ENCODE data around the gene ZNF836.

Gene ZNF836

DNA sequence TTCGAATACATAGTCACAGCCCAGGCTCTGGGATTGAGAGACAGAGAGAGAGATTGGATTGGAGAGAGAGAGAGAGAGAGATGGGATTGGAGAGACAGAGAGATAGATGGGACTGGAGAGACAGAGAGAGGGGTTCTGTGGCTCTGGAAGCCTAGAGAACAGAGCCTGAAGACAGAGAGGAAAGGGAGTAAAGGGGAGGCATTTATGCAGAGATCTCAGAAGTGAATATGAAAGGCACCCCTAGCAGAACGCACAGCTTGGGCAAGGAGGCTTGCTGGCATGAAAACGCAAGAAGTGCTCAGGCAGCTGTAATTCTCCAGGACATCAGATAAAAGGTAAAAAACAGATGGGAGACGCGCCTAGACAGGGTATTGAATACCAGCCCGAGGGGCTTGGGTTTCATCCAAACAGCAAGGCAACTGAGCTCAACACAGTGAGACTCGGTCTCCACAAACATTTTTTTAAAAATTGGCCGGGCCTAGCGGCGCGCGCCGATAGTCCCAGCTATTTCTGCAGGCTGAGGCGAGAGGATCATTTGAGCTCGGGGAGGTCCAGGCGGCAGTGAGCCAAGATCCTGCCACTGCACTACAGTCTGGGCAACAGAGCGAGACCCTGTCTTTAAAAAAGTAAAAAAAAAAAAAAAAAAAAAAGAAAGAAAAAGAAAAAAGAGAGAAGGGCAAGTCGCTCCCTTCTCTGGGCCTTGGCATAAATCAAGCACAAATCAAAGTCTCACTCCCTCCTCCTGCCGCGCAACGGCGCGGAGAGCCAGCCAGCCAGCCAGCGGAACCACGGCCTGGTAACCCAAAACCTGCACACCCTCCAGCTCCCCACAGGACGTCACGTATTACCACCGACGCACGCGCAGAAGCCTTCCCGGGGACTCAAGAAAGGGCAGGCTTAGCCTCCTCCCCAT is 17.7 kb upstream of the ZNF836 start:
- H3K9ac ChIP-seq = peak overlapping the region; percentile 87
- peaks cover 19% of the 10 kb centered on the region for H3K36me3 ChIP-seq
- peak overlapping the region; percentile 65 for H3K4me3 ChIP-seq
- peaks cover 35% of the 10 kb centered on the region for H4K20me1 ChIP-seq
- no peaks in the 10 kb centered on the region for H3K27me3 ChIP-seq
- H3K4me1 ChIP-seq = peaks cover 47% of the 10 kb centered on the region
- no peak for TF ChIP-seq Cebpa-rat (IDR thresholded peaks at IDR 0.05)
- H3K9me3 ChIP-seq = no peaks in the 10 kb centered on the region; the same call in 1 of the 2 replicates
- H3K4me2 ChIP-seq = peak overlapping the region; percentile 97
- peak overlapping the region; percentile 89 for H3K27ac ChIP-seq

DNA sequence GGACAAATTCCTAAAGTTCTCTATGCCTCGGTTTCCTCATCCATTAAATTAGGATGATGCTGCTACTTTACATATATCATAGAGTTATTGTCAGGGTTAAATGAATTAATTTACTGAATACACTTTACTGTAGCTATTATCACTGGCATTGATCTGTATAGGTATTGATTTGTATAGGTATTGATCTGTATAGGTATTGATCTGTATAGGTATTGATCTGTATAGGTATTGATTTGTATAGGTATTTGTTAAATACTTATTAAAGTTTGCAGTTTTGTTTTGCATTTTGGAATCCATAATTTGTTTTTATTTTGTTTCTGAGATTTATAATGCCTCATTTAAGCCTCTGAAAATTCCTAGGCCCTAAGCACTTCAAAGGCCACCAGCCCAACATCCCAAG is 16.0 kb upstream of the ZNF836 start:
- peaks cover 38% of the 10 kb centered on the region for H3K4me1 ChIP-seq
- peak overlapping the region; percentile 97 for H3K4me2 ChIP-seq
- H3K4me3 ChIP-seq = no peak overlapping the region
- H3K9ac ChIP-seq = 0 out of 2 replicates have a peak overlapping the region, but pooled peaks have one; percentile 87
- peaks cover 3% of the 10 kb centered on the region for H3K36me3 ChIP-seq
- peaks cover 18% of the 10 kb centered on the region for H4K20me1 ChIP-seq
- no peaks in the 10 kb centered on the region for H3K27me3 ChIP-seq
- no peaks in the 10 kb centered on the region for H3K9me3 ChIP-seq
- H3K27ac ChIP-seq = peak overlapping the region; percentile 89
- no peak for TF ChIP-seq Cebpa-rat (IDR thresholded peaks at IDR 0.05)

DNA sequence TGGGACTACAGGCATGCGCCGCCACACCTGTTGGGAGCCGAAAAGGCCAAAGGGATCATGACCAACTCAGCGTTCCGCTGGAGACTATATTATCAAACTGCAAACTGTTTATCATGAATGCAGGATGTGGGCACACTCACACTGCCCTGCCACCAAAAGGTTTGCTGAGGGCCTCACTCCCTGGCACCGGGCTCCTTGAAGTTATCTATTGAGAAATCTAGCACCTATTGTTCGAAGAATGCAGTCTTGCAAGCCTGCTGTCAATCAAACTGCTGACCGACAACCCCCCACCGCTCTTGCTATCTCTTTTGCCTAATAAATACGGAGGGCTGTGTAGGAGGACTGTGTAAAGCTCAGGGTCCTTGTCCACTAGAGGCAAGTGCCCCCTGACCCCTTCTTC is 5.2 kb upstream of the ZNF836 start:
- peaks cover 12% of the 10 kb centered on the region for H3K4me1 ChIP-seq
- H3K27me3 ChIP-seq = no peaks in the 10 kb centered on the region
- H3K4me2 ChIP-seq = no peak overlapping the region
- H4K20me1 ChIP-seq = no peaks in the 10 kb centered on the region
- H3K9me3 ChIP-seq = no peaks in the 10 kb centered on the region
- H3K36me3 ChIP-seq = no peaks in the 10 kb centered on the region
- no peak overlapping the region for H3K9ac ChIP-seq
- TF ChIP-seq Cebpa-rat (IDR thresholded peaks at IDR 0.05) = no peak
- no peak overlapping the region for H3K4me3 ChIP-seq
- H3K27ac ChIP-seq = no peak overlapping the region

DNA sequence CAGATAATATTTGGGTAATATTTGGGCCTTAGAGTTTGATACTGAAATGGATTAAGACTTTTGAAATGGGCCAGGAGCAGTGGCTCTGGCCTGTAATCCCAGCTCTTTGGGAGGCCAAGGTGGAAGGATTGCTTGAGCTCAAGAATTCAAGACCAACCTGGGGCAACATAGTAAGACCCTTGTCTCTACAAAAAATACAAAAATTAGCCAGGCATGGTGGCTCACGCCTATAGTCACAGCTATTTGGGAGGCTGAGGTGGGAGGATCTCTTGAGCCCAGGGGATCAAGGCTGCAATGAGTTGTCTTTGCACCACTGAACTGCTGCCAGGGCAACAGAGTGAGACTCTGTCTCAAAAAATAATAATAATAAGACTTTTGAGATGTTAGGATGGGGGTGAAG is 926 bp upstream of the ZNF836 start:
- Histone ChIP-seq H3K27ac (peak overlapping the region; percentile 83), H3K27me3 (no peaks in the 10 kb centered on the region), H3K36me3 (peaks cover 22% of the 10 kb centered on the region), H3K4me3 (peak overlapping the region; percentile 94), H3K9me3 (peaks cover 13% of the 10 kb centered on the region), H4K20me1 (no peaks in the 10 kb centered on the region), H3K9ac (peak overlapping the region; percentile 89; the same call in 1 of the 2 replicates), H3K4me1 (peaks cover 24% of the 10 kb centered on the region), H3K4me2 (peak overlapping the region; percentile 89)
- TF ChIP-seq Cebpa-rat (IDR thresholded peaks at IDR 0.05) = no peak

DNA sequence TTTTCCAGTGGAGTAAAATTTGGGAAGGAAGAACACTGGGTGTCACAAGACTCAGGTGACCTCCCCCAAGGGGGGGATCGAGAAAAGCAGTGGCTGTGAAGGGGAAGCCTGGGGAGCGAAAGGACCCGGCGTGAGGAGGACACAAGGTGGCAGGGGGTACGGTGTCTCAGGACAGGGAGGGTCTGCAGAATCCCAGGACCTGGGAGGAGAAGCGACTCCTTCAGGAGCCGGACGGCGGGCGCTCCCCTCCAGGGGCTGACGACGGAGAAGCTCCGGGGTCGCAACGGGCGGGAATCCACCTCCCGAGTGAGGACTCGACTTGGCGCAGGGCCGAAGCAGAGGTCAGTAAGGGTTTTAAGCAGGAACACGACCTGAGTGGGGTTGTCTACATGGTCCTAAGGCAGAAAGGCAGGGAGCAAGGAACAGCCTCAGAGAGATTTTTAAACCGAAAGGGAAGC is 529 bp downstream of the ZNF836 start:
- TF ChIP-seq Cebpa-rat (IDR thresholded peaks at IDR 0.05) = no peak
- Histone ChIP-seq H3K9ac (peak overlapping the region; percentile 89), H3K27me3 (no peaks in the 10 kb centered on the region), H4K20me1 (no peaks in the 10 kb centered on the region), H3K36me3 (peaks cover 36% of the 10 kb centered on the region), H3K9me3 (peaks cover 23% of the 10 kb centered on the region), H3K4me1 (peaks cover 24% of the 10 kb centered on the region), H3K4me3 (peak overlapping the region; percentile 94), H3K27ac (peak overlapping the region; percentile 83), H3K4me2 (peak overlapping the region; percentile 99)

DNA sequence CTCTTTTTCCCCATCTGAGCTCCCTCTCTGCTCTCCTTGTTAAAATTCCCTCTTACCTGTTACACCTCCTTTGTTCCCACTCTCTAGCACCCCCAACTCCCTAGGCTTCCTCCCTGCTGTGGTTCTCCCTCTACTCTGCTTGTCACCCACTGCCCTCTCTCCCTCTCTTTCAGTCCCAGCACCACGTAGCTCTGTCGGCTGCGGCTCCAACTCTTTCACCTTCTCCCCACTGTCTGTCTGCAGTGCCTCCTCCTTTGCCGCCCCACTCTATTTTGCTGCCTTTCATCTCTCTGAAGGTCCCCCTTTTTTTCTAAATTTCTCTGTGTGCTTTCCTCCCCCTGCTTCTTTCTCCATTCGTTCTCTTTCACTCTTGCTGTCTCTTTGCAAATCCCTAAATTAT is 1.1 kb downstream of the ZNF836 start:
- peak overlapping the region; percentile 94 for H3K4me3 ChIP-seq

DNA sequence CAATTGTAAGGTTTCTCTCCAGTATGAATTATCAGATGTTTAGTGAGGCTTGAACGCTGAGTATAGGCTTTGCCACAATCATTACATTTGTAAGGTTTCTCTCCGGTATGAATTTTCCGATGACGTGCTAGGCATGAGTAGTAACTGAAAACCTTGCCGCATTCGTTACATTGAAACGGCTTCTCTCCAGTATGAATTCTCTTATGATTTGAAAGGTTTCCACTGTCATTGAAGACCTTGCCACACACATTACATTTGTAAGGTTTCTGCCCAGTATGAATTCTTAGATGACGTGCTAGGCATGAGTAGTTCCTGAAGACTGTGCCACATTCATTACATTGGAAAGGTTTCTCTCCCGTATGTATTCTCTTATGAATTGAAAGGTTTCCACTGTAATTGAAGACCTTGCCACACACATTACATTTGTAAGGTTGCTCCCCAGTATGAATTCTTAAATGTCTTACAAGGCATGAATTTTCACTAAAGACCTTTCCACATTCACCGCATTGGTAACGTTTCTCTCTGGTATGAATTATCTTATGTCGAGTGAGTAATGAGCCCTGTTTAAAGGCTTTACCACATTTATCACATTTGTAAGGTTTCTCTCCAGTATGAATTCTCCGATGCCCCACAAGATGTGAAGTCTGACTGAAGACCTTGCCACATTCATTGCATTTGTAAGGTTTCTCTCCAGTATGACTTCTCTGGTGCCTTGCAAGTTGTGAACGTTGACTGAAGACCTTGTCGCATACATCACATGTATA is 15.6 kb downstream of the ZNF836 start:
- Histone ChIP-seq H3K9me3 (peaks cover 100% of the 10 kb centered on the region), H3K4me1 (no peaks in the 10 kb centered on the region), H3K27me3 (no peaks in the 10 kb centered on the region), H3K4me2 (no peak overlapping the region), H3K4me3 (peak overlapping the region; percentile 25; the same call in 1 of the 2 replicates), H3K9ac (no peak overlapping the region), H3K36me3 (peaks cover 97% of the 10 kb centered on the region), H4K20me1 (no peaks in the 10 kb centered on the region), H3K27ac (no peak overlapping the region)
- TF ChIP-seq Cebpa-rat (IDR thresholded peaks at IDR 0.05) = no peak

More for the DNA sequence above, 1.1 kb downstream of the ZNF836 start:
- H3K36me3 ChIP-seq = peaks cover 42% of the 10 kb centered on the region
- H3K4me1 ChIP-seq = peaks cover 24% of the 10 kb centered on the region
- H3K27ac ChIP-seq = no peak overlapping the region
- no peaks in the 10 kb centered on the region for H4K20me1 ChIP-seq
- H3K27me3 ChIP-seq = no peaks in the 10 kb centered on the region
- H3K9ac ChIP-seq = peak overlapping the region; percentile 89
- peaks cover 29% of the 10 kb centered on the region for H3K9me3 ChIP-seq
- H3K4me2 ChIP-seq = peak overlapping the region; percentile 99
- TF ChIP-seq Cebpa-rat (IDR thresholded peaks at IDR 0.05) = no peak

DNA sequence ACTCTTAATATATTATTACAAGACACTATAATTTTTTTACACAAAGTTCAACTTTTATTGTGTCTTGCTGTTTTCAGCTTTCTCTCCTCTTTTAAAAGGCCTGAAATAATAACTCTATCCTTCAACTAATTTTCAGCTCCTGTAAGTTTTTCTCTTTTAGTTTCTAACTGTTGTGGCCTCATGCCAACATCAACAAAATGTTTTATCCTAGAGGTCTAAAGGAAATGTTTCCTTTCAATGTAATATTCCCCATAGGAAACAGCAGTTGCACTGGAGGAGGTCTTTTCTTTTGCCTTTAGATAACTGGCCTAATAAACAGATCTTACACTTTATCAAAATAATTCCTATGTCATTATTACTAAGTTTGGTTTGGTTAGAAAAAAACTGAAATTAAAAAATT is 23.2 kb downstream of the ZNF836 start:
- Histone ChIP-seq H3K27ac (no peak overlapping the region), H3K9me3 (peaks cover 95% of the 10 kb centered on the region), H3K4me1 (no peaks in the 10 kb centered on the region), H3K4me3 (no peak overlapping the region), H4K20me1 (no peaks in the 10 kb centered on the region), H3K9ac (no peak overlapping the region), H3K27me3 (no peaks in the 10 kb centered on the region), H3K36me3 (peaks cover 66% of the 10 kb centered on the region), H3K4me2 (no peak overlapping the region)
- no peak for TF ChIP-seq Cebpa-rat (IDR thresholded peaks at IDR 0.05)

DNA sequence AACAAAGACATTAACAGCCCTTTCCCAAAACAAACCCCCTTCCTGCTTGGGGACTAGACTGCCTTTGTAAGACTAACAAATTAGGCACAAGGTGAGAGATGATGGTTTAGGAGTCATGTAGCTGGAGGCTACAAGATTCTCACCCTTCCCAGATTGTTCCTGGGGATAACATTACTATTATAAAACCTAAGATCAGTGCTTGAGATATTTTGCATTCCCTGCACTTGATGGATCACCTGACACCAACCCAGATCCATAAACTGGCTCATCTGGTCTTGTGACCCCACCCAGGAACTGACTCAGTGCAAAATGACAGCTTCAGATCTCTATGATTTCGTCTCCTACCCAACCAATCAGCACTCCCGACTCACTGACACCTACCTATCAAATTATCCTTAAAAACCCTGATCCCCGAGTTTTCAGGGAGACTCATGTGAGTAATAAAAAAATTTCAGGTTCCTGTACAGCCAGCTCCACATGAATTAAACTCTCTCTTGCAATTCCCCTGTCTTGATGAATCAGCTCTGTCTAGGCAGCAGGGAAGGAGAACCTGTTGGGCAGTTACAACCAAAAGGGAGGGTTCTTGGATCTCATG is 29.3 kb downstream of the ZNF836 start:
- no peak overlapping the region for H3K9ac ChIP-seq
- H3K4me1 ChIP-seq = peaks cover 16% of the 10 kb centered on the region
- TF ChIP-seq Cebpa-rat (IDR thresholded peaks at IDR 0.05) = no peak
- H3K4me2 ChIP-seq = no peak overlapping the region
- H3K36me3 ChIP-seq = peaks cover 27% of the 10 kb centered on the region
- H3K9me3 ChIP-seq = peaks cover 44% of the 10 kb centered on the region
- no peaks in the 10 kb centered on the region for H4K20me1 ChIP-seq
- H3K27ac ChIP-seq = no peak overlapping the region
- H3K4me3 ChIP-seq = no peak overlapping the region
- H3K27me3 ChIP-seq = no peaks in the 10 kb centered on the region

Data from BLaER1 (cell line).